GM19025 (cell line): ENCODE results near the gene MAML1.
"Not testable (repeated sequence)": the region's sequence is repeated elsewhere in the genome, so short reads cannot be mapped to it uniquely, and the experiment has no call there.

Experiments
- ATAC-seq: cut with Tn5 transposase; IDR thresholded peaks from one replicate; pipeline ENCODE4 v1.9.1; 2021; ENCODE audit warnings: mild to moderate bottlenecking, low read depth, moderate library complexity; ENCODE audit not compliant: unreplicated experiment

The MAML1 gene

GRCh38 chr5:179732412-179732917 is at the start of gene MAML1:
Gene MAML1, plus strand, starts transcription at chr5:179732822. Its CDS starts 291 bp downstream, at chr5:179733113.
- ATAC-seq = peak; percentile 92

DNA sequence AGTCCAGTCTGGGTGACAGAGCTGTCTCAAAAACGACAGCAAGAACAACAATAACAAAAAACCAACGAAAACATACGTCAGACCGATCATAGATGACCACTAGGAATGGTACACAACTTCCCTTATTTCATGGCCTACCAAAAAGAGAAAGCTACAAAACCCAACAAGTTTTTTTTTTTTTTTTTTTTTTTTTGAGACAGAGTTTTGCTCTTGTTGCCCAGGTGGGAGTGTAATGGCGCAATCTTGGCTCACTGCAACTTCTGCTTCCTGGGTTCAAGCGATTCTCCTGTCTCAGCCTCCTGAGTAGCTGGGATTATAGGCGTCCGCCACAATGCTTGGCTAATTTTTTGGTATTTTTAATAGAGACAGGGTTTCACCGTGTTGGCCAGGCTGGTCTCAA is 43.4 kb upstream of the MAML1 start:
- not testable (repeated sequence) for ATAC-seq

DNA sequence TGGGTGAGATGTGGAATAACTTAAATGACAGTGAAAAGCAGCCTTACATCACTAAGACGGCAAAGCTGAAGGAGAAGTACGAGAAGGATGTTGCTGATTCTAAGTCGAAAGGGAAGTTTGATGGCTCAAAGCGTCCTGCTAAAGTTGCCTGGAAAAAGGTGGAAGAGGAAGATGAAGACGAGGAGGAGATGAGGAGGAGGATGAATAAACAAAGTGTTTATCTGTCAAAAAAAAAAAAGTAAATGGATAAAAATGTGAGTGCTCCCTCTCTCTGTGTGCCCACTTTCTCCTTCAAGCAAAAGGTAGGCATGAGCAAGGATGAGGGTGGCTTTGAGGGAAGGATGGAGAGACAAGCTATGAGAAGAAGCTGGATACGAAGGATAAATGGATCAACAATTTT is 38.1 kb upstream of the MAML1 start:
- no peak for ATAC-seq

GRCh38 chr5:179696603-179697002 is 36.0 kb upstream of the MAML1 start:
- ATAC-seq = no peak

DNA sequence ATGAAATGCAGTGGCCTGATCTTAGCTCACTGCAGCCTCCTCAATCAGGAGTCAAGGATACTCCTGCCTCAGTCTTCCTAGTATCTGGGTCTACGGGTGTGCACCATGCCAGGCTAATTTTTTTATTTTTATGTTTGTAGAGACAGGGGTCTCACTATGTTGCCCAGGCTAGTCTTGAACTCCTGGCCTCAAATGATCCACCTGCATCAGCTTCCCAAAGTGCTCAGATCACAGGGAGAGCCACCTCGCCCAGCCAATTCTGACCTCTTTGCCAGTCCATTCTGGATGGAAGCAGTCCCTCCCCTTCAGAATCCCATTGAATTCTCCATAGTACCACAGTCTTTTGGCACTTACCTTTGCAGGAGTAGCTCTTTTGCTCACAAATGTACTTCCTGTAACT is 35.5 kb upstream of the MAML1 start:
- no peak for ATAC-seq

- ATAC-seq = not testable (repeated sequence)
Measured at GRCh38 chr5:179697543-179697942, 35.1 kb upstream of the MAML1 start.

- peak; percentile 85 for ATAC-seq
Measured at GRCh38 chr5:179697993-179698934, 34.4 kb upstream of the MAML1 start.

DNA sequence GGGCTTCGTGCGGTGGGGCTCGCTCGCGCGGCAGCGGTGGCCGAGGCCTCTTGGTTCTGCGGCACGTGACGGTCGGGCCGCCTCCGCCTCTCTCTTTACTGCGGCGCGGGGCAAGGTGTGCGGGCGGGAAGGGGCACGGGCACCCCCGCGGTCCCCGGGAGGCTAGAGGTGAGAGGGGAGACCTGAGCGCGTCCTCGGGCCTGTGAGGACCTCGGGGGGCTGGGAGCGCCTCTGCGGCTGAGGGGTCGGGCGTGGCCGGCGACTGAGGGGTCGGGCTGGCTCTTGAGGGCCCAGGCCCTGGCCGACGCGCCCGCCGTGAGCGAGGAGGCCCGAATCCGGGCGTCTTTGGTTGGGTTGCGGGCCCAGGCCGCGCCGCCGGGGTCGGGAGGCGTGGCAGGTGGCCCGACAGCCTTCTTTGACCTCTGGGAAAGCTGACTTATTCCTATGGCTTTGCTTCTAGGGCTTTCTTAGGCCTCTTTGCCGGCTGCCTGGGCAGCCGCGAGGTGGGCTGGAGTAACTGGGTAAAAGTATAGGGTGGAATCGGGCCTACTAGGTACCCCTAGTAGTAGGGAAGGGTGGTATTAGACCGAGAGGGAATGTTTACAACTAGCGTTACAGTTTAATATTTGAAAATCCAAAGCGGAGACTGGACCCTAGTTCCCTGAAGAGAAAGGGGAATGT is 33.5 kb upstream of the MAML1 start, which contains the start of gene CANX:
TSS of gene CANX (plus strand) at position 33 of the 681 bp plus-strand sequence. CDS start 6,715 bp downstream, outside the sequence.
- peak; percentile 7 for ATAC-seq

DNA sequence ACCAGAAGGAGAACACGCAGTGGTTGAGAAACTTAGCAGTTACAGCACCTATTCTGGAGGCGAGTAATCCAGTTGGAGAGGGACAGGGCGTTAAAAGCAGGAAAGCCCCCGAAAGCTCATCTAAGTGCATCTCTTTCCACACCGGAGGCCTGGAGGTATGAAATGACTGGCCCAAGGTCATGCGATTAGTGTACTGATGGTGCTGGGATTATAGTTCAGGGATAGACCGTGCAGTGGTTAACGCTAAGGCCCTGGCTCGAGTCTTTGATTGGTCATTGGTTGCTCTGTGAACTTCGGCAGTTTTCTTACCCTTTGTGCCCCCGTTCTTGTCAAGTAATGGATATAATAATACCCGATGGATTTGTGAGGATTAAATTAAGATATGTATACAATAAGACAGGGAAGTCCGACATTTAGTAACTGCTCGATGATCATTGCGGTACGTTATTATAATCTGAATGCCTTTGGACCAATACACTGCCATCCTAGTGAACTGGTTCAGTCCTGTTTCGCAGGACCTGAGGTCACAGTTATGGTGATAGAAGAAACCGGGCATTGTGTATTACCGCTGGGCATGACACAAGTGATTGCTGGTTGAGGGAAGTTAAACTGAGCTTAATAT is 32.9 kb upstream of the MAML1 start:
- no peak for ATAC-seq

DNA sequence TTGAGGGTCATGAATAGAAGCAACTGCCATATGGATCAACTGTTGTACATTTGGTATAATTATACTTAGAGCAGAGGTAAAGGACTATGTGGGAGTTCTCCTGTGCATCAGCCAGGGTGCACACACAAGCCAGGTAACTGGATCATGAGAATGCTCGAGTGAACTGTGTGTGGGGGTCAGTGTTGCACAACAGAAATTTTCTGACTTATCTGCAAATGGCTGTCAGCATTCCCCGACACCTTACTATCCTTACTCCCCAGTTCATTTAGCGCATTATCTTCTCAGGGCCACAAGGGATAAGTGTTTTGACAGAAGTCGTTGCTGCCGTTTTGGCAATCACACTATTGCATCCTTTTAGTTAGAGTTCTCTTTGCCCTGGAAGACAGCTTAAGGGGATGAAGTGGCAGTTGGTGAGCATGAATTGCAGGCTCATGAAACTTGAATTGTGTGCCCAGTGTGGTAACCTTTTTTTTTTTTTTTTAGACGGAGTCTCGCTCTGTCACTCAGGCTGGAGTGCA is 32.2 kb upstream of the MAML1 start:
- ATAC-seq = no peak

GRCh38 chr5:179716286-179716685 is 16.3 kb upstream of the MAML1 start:
- no peak for ATAC-seq

- ATAC-seq = no peak
Measured at GRCh38 chr5:179720222-179720621, 12.4 kb upstream of the MAML1 start.

DNA sequence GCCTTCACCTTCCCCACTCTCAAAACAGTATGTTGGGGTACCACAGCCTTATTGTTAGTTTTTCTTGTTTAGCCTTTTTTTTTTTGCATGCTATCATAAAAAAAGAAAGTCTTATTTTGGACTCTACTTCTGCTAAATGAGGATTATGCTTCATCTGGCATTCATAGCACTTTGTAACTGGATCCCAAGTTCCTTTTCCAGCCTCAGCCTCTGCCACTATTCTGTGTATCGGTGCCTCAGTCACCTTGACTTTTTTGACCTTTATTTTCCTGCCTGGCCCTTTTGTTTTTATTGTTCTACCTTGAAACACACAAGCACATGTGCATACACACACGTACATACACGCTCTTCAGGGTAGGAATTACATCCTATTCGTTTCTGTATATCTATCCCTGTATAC is 8.5 kb upstream of the MAML1 start:
- no peak for ATAC-seq

DNA sequence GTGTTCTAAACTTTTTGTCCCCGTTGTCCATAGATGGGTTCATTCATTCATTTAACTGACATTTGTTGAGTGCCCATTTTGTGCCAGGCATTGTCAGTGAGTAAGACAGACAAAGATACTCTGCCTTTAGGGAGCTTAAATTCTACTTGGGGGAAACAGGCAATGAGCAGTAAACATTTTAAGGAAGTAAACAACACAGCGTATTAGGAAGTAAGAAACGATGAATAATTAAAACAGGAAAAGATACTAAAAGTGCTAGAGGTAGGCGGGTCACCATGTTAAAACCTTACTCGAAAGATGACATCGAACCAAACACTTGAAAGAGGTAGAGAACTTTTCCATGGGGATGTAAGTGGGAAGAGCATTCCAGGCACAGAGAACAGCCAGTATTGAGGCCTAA is 5.5 kb upstream of the MAML1 start:
- ATAC-seq = no peak

DNA sequence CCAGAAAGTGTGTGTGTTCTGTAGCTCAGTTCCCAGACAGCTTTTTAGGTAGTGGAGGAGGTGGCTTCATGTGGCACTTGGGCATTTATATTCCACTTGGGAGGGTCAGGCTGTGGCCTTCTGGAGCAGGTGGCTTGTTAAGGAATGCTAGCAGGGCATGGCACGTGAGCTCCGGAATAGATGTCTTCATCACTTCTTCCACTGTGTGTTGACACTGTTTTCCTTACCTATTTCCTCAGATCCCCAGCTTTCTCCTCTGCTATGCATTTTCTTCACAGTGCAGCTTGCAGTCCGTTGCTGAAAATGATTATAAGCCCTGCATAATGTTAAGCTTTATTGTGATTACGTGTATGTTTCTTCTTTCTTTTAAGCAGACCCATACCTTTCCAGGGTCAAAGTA is 3.3 kb upstream of the MAML1 start:
- no peak for ATAC-seq

DNA sequence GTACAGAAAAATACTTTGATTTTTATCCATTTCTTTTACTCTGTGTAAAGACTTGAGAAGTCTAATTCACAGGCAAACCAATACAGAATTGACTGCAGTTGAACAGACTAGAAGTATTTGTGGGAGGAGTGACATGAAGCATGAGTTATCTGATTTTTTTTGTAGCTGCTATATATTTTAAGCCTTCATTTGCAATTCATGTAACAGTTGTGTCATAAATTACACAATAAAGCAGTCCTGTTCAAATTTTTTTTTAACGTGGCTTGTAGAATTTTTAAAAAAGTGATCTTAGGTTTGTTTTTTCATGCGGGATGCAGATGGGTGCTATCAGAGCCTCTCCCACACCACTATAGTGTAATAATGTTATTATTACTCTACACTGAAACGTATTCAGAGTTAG is 2.9 kb upstream of the MAML1 start:
- no peak for ATAC-seq

GRCh38 chr5:179730356-179730755 is 2.3 kb upstream of the MAML1 start:
- ATAC-seq = no peak

GRCh38 chr5:179730852-179731251 is 1.8 kb upstream of the MAML1 start:
- ATAC-seq = no peak

- peak; percentile 2 for ATAC-seq
Measured at GRCh38 chr5:179731791-179732411, 721 bp upstream of the MAML1 start.
